PFSK-1 (cell line): ENCODE data around the gene NUDT4.

ENCODE experiments used
- FOXP2 ChIP-seq: optimal IDR thresholded peaks from 2 replicates; pipeline ENCODE3; 2011; ENCODE audit warnings: borderline replicate concordance, control low read depth, inconsistent platforms; ENCODE audit not compliant: insufficient read depth; ENCODE audit errors: extremely low read length, extremely low read depth
- POLR2AphosphoS5 ChIP-seq: IDR thresholded peaks from 2 replicates; pipeline ENCODE4 v1.6.1; 2012; ENCODE audit warnings: low read depth, mild to moderate bottlenecking, control low read depth, low read length, moderate library complexity
- SIN3A ChIP-seq: IDR thresholded peaks from 2 replicates; pipeline ENCODE4 v1.6.1; 2012; ENCODE audit warnings: mild to moderate bottlenecking, low read length, moderate library complexity, borderline replicate concordance; ENCODE audit not compliant: insufficient read depth
- TAF1 ChIP-seq: IDR thresholded peaks from 2 replicates; pipeline ENCODE4 v1.6.1; 2012; ENCODE audit warnings: low read length, control low read depth, borderline replicate concordance; ENCODE audit not compliant: insufficient read depth
- TF ChIP-seq, protein P1 (sequence below), 2 experiments: IDR thresholded peaks; 2 replicates each; pipeline versions ENCODE4 v1.6.1 to v1.8.0; 2011 to 2012; ENCODE audit warnings: low read depth in 2 of 2, low read length in 2 of 2, control low read depth in 1 of 2, inconsistent platforms in 1 of 2, mild to moderate bottlenecking in 1 of 2, moderate library complexity in 1 of 2; ENCODE audit not compliant: insufficient read depth in 1 of 2

The NUDT4 gene

DNA sequence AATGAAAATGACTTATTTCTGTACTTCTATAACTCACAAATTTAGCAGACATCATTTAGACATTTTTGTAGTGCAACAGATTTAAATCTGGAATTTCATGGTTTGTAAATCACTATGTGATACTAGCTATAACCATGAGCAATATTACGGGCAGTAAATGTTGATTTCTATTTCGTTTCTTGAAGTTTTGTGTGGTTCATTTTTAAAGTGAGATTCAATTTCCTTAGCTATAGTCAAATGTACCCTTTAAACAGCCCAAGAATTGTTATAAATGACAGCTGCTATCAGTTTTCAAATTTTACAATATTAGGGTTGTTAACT, 30.2 kb downstream of the NUDT4 start:
- no peak for TF ChIP-seq TAF1
- TF ChIP-seq FOXP2, result no peak
- no peak for TF ChIP-seq POLR2AphosphoS5
- TF ChIP-seq SIN3A, result no peak
- TF ChIP-seq, protein P1, sequence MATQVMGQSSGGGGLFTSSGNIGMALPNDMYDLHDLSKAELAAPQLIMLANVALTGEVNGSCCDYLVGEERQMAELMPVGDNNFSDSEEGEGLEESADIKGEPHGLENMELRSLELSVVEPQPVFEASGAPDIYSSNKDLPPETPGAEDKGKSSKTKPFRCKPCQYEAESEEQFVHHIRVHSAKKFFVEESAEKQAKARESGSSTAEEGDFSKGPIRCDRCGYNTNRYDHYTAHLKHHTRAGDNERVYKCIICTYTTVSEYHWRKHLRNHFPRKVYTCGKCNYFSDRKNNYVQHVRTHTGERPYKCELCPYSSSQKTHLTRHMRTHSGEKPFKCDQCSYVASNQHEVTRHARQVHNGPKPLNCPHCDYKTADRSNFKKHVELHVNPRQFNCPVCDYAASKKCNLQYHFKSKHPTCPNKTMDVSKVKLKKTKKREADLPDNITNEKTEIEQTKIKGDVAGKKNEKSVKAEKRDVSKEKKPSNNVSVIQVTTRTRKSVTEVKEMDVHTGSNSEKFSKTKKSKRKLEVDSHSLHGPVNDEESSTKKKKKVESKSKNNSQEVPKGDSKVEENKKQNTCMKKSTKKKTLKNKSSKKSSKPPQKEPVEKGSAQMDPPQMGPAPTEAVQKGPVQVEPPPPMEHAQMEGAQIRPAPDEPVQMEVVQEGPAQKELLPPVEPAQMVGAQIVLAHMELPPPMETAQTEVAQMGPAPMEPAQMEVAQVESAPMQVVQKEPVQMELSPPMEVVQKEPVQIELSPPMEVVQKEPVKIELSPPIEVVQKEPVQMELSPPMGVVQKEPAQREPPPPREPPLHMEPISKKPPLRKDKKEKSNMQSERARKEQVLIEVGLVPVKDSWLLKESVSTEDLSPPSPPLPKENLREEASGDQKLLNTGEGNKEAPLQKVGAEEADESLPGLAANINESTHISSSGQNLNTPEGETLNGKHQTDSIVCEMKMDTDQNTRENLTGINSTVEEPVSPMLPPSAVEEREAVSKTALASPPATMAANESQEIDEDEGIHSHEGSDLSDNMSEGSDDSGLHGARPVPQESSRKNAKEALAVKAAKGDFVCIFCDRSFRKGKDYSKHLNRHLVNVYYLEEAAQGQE (IDR thresholded peaks at IDR 0.05; ENCODE audit: insufficient read depth in 1 of 2, low read depth in 2 of 2, low read length in 2 of 2), result no peak

- TF ChIP-seq POLR2AphosphoS5 (no peak), SIN3A (no peak), FOXP2 (no peak), TAF1 (no peak)
- TF ChIP-seq, protein P1 (IDR thresholded peaks at IDR 0.05; ENCODE audit: insufficient read depth in 1 of 2, low read depth in 2 of 2, low read length in 2 of 2), result no peak
Observed at GRCh38 chr12:93408813-93409212, 31.1 kb downstream of the NUDT4 start.

DNA sequence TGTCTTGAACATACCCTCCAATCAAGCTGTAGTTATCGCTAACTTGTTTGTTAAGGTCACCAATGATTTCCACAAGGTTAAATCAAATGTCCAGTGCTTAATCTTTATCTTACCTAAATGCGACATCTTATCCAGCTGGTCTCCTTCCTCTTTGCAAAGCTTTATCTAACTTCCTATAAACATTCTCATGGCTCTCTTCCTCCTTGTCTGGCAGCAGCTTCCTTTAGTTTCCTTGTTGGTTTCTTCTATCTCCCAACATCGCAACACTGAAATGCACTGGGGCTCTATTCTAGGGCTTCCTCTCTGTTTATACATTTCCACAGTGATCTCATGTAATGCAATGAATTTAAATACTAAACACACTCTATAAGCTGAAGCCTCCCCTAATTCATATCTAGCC, 35.3 kb downstream of the NUDT4 start:
- no peak for TF ChIP-seq TAF1
- TF ChIP-seq SIN3A, result no peak
- TF ChIP-seq FOXP2, result no peak
- TF ChIP-seq, protein P1 (IDR thresholded peaks at IDR 0.05; ENCODE audit: insufficient read depth in 1 of 2, low read depth in 2 of 2, low read length in 2 of 2), result no peak
- no peak for TF ChIP-seq POLR2AphosphoS5

DNA sequence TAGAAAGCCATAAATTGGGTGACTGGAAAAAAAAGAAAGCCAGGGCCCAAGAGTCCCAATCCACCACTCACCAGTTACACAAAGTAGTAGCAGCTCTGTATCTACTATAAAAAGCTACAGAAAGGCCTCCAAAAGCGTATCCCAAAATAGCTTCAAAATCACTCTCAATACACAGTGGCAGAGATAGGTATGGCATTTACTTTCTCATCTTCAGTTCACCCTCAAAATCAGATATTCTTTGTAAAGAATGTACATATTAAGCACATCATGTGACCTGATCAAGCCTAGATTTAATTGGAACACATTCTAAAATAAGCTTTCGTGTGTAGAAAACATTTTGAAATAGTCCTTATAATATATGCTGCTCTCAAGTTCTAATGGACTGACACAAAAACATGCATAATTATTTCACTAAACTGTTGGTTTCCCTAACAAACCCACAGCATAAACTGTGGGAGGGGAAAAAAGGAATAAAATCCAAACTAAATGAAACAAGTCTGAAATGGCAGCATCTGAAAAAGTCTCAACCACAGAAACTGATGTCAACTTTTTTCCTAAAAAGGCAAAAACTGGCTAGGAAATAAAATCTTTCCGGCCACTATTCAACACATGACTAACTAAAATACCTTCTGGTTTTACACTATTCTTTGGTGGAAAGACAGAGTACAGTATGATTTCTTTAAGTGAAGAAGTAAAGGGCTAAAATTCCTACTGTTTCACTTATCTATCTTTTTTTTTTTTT, 38.2 kb downstream of the NUDT4 start:
- TF ChIP-seq SIN3A (no peak), FOXP2 (no peak), TAF1 (no peak), POLR2AphosphoS5 (no peak)
- TF ChIP-seq, protein P1 (IDR thresholded peaks at IDR 0.05; ENCODE audit: insufficient read depth in 1 of 2, low read depth in 2 of 2, low read length in 2 of 2), result no peak
